Measurements from ENCODE around the gene GPC5. TPM values are rescaled to one million over a fixed set of nuclear protein-coding genes. Genes with fewer than 3 reads are reported as not detected.

GPC5 gene
- total RNA-seq, 1 experiment from 2014 or later, result not detected

DNA sequence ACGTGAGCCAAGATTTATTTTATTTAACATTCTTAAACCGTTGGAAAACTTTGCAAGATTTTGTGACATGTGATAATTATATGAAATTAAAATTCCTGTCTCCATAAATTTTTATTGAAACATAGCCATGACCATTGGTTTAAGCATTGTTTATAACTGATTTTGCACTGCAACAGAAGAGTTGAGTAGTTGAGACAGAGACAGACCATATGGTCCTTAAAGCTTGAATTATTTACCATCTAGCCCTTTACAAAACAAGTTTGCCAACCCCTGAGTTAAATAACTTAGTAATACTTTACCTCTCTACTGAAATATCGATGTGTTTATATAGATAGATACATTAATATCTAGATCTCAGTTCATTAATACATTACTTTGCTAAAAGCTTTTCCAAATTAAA is 1014.1 kb downstream of the GPC5 start:
- CTCF ChIA-PET, result no interaction called here
- no TSS peak for BruUV-seq (replicated peaks)
- no peak for DNase-seq
- TF ChIP-seq, protein P1, sequence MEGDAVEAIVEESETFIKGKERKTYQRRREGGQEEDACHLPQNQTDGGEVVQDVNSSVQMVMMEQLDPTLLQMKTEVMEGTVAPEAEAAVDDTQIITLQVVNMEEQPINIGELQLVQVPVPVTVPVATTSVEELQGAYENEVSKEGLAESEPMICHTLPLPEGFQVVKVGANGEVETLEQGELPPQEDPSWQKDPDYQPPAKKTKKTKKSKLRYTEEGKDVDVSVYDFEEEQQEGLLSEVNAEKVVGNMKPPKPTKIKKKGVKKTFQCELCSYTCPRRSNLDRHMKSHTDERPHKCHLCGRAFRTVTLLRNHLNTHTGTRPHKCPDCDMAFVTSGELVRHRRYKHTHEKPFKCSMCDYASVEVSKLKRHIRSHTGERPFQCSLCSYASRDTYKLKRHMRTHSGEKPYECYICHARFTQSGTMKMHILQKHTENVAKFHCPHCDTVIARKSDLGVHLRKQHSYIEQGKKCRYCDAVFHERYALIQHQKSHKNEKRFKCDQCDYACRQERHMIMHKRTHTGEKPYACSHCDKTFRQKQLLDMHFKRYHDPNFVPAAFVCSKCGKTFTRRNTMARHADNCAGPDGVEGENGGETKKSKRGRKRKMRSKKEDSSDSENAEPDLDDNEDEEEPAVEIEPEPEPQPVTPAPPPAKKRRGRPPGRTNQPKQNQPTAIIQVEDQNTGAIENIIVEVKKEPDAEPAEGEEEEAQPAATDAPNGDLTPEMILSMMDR (IDR thresholded peaks at IDR 0.05; ENCODE audit: unreplicated experiment), result no peak
- H3K4me3 Mint-ChIP-seq (ENCODE audit: low read depth, unreplicated experiment), result no peak overlapping the region
- H3K9me3 Mint-ChIP-seq (ENCODE audit: low read depth, unreplicated experiment), result peaks cover 9% of the 10 kb centered on the region
- H3K27ac Mint-ChIP-seq (ENCODE audit: unreplicated experiment), result no peak overlapping the region
- intact Hi-C loops (cut with micrococcal nuclease; ENCODE audit: unreplicated experiment), result no loop called here
- H3K36me3 Mint-ChIP-seq (ENCODE audit: insufficient read depth, unreplicated experiment), result no peaks in the 10 kb centered on the region
- no peaks in the 10 kb centered on the region for H3K4me1 Mint-ChIP-seq (ENCODE audit: low read depth, unreplicated experiment)
- H3K27me3 Mint-ChIP-seq (ENCODE audit: unreplicated experiment), result no peaks in the 10 kb centered on the region

DNA sequence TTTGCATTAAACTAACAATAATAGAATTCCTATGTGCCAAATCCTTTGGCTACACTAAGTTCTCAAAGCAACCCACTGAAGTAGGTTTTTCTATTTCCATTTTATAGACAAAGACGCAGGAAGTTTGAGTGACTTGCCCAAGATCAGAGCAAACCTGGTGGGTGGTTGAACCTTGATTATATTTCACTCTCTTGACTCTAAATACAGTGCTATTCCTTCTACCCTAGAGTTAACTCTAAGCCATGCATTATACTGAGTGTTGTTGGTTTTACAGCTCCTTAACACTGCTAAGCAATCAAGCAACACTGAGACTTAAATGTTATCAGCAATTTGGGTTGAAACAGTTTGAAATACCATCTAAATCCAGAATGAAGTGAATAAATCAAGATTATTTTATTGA is 1014.6 kb downstream of the GPC5 start:
- H3K27ac Mint-ChIP-seq (ENCODE audit: unreplicated experiment), result no peak overlapping the region
- no peak for DNase-seq
- H3K4me1 Mint-ChIP-seq (ENCODE audit: low read depth, unreplicated experiment), result no peaks in the 10 kb centered on the region
- TF ChIP-seq, protein P1 (IDR thresholded peaks at IDR 0.05; ENCODE audit: unreplicated experiment), result no peak
- no peaks in the 10 kb centered on the region for H3K27me3 Mint-ChIP-seq (ENCODE audit: unreplicated experiment)
- peaks cover 9% of the 10 kb centered on the region for H3K9me3 Mint-ChIP-seq (ENCODE audit: low read depth, unreplicated experiment)
- no TSS peak for BruUV-seq (replicated peaks)
- intact Hi-C loops (cut with micrococcal nuclease; ENCODE audit: unreplicated experiment), result no loop called here
- no peaks in the 10 kb centered on the region for H3K36me3 Mint-ChIP-seq (ENCODE audit: insufficient read depth, unreplicated experiment)
- CTCF ChIA-PET, result no interaction called here
- no peak overlapping the region for H3K4me3 Mint-ChIP-seq (ENCODE audit: low read depth, unreplicated experiment)

DNA sequence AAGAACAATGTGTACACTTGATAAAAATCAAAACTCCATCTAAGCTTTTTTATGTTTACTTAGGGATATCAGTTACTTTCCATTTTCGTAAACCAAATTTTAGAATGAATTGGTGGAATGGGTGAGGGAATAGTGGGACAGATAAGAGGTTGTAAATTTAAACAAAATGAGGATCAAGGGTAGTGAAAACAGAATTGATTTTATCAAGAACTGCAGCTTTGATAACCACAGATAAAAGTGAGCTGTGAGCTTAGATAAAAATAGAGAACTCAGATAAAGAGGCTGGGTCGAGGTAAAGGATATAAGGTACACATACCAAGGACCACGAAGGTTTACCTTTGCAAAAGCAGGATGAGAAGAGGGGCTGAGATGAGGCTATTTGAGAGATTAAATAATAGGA is 1015.0 kb downstream of the GPC5 start:
- H3K4me1 Mint-ChIP-seq (ENCODE audit: low read depth, unreplicated experiment), result no peaks in the 10 kb centered on the region
- no peaks in the 10 kb centered on the region for H3K36me3 Mint-ChIP-seq (ENCODE audit: insufficient read depth, unreplicated experiment)
- no peak for DNase-seq
- intact Hi-C loops (cut with micrococcal nuclease; ENCODE audit: unreplicated experiment), result no loop called here
- TF ChIP-seq, protein P1 (IDR thresholded peaks at IDR 0.05; ENCODE audit: unreplicated experiment), result no peak
- H3K9me3 Mint-ChIP-seq (ENCODE audit: low read depth, unreplicated experiment), result peaks cover 9% of the 10 kb centered on the region
- BruUV-seq (replicated peaks), result no TSS peak
- CTCF ChIA-PET, result no interaction called here
- H3K27me3 Mint-ChIP-seq (ENCODE audit: unreplicated experiment), result no peaks in the 10 kb centered on the region
- H3K4me3 Mint-ChIP-seq (ENCODE audit: low read depth, unreplicated experiment), result no peak overlapping the region
- H3K27ac Mint-ChIP-seq (ENCODE audit: unreplicated experiment), result no peak overlapping the region

DNA sequence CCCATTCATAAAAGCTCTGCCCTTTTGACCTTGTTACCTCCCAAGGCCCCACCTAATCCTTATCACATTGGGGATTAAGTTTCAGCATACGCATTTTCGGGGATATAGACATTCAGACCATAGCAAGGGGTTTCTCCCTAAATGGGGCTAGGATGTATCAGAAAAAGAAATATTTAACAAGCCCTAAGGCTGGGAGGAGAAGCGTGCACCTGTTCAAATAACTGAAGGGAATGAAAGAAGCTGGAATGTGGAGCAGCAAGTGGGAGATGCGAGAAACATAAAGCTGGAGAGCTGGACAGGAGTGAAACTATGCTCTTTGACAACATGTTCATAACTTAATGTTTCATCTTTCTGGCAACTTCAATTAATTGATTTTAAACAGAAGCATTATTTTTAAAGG is 1016.4 kb downstream of the GPC5 start:
- Mint-ChIP-seq H3K27me3 (ENCODE audit: unreplicated experiment) (no peaks in the 10 kb centered on the region), H3K27ac (ENCODE audit: unreplicated experiment) (no peak overlapping the region), H3K36me3 (ENCODE audit: insufficient read depth, unreplicated experiment) (no peaks in the 10 kb centered on the region), H3K4me3 (ENCODE audit: low read depth, unreplicated experiment) (no peak overlapping the region), H3K9me3 (ENCODE audit: low read depth, unreplicated experiment) (peaks cover 9% of the 10 kb centered on the region), H3K4me1 (ENCODE audit: low read depth, unreplicated experiment) (no peaks in the 10 kb centered on the region)
- intact Hi-C loops (cut with micrococcal nuclease; ENCODE audit: unreplicated experiment), result no loop called here
- TF ChIP-seq, protein P1 (IDR thresholded peaks at IDR 0.05; ENCODE audit: unreplicated experiment), result no peak
- CTCF ChIA-PET, result no interaction called here
- no TSS peak for BruUV-seq (replicated peaks)
- no peak for DNase-seq

DNA sequence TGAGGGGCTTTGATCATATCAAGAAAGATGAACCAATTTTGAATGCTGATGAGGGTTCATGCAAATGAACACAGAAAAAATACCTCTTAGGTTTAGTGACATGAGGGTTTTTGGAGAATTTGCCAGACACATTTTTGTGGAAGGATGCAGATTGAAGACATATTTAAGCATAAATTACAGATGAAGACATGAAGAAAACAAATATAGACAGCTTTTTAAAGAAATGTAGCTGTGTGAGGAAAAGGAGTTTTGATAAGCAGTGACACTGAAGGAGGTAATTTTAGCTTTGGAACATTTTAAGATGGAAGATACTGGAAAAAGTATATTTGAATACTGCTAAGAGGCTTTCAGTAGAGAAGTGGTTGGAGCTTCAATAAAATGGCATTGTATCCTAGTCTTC is 1017.4 kb downstream of the GPC5 start:
- no peaks in the 10 kb centered on the region for H3K36me3 Mint-ChIP-seq (ENCODE audit: insufficient read depth, unreplicated experiment)
- peaks cover 9% of the 10 kb centered on the region for H3K9me3 Mint-ChIP-seq (ENCODE audit: low read depth, unreplicated experiment)
- intact Hi-C loops (cut with micrococcal nuclease; ENCODE audit: unreplicated experiment), result no loop called here
- no peak for DNase-seq
- H3K4me3 Mint-ChIP-seq (ENCODE audit: low read depth, unreplicated experiment), result no peak overlapping the region
- CTCF ChIA-PET, result no interaction called here
- H3K4me1 Mint-ChIP-seq (ENCODE audit: low read depth, unreplicated experiment), result no peaks in the 10 kb centered on the region
- TF ChIP-seq, protein P1 (IDR thresholded peaks at IDR 0.05; ENCODE audit: unreplicated experiment), result no peak
- no peak overlapping the region for H3K27ac Mint-ChIP-seq (ENCODE audit: unreplicated experiment)
- no TSS peak for BruUV-seq (replicated peaks)
- H3K27me3 Mint-ChIP-seq (ENCODE audit: unreplicated experiment), result no peaks in the 10 kb centered on the region
